Natural killer cell (primary cell): ENCODE measurements around the gene NRG3. TPM values are rescaled to one million over a fixed set of nuclear protein-coding genes. Genes with fewer than 3 reads are reported as not detected.

Source experiments
- ATAC-seq, 3 donors: fragments of 150-1000 bp in 2 of 3; fragments of 200-7000 bp in 1 of 3; cut with Tn5 transposase; 1 replicate in 1 of 3; 2 replicates in 2 of 3; pipeline ENCODE4 v1.10.0; 2021; ENCODE audit warnings: mild to moderate bottlenecking in 2 of 3, moderate library complexity in 2 of 3
- DNase-seq, 2 donors: peaks; one replicate each; pipeline versions ENCODE4 v3.0.0 to v3.0.0-alpha.2; 2013 to 2021; ENCODE audit warnings: mixed read lengths in 1 of 2
- H3K27ac ChIP-seq: one replicate; pipeline ENCODE4 v1.5.1; 2013; ENCODE audit warnings: mild to moderate bottlenecking, low read length
- H3K27me3 ChIP-seq: one replicate; pipeline ENCODE4 v1.6.1; 2013; ENCODE audit warnings: low read length; ENCODE audit not compliant: control insufficient read depth, insufficient read depth
- H3K36me3 ChIP-seq: one replicate; pipeline ENCODE4 v1.6.1; 2013; ENCODE audit warnings: low read length; ENCODE audit not compliant: control insufficient read depth, insufficient read depth
- H3K4me1 ChIP-seq: one replicate; pipeline ENCODE4 v1.6.1; 2013; ENCODE audit warnings: low read length; ENCODE audit not compliant: control insufficient read depth, insufficient read depth
- H3K4me3 ChIP-seq: one replicate; pipeline ENCODE4 v1.5.1; 2013; ENCODE audit warnings: low read length
- H3K9me3 ChIP-seq: one replicate; pipeline ENCODE4 v1.6.1; 2013; ENCODE audit warnings: low read length; ENCODE audit not compliant: control insufficient read depth, insufficient read depth
- H3K27ac Mint-ChIP-seq, 2 donors: one replicate each; pipeline ENCODE4 v1.8.0; 2022; ENCODE audit warnings: mild to moderate bottlenecking in 2 of 2, mixed read lengths in 2 of 2, moderate library complexity in 1 of 2
- H3K27me3 Mint-ChIP-seq, 2 donors: one replicate each; pipeline ENCODE4 v1.8.0; 2022; ENCODE audit warnings: low read depth in 2 of 2, mixed read lengths in 2 of 2
- H3K36me3 Mint-ChIP-seq: one replicate; pipeline ENCODE4 v1.8.0; 2022; ENCODE audit warnings: mixed read lengths
- H3K4me1 Mint-ChIP-seq, 2 donors: one replicate each; pipeline ENCODE4 v1.8.0; 2022; ENCODE audit warnings: mixed read lengths in 2 of 2
- H3K4me3 Mint-ChIP-seq: one replicate; pipeline ENCODE4 v1.8.0; 2022; ENCODE audit warnings: mild to moderate bottlenecking, moderate library complexity, mixed read lengths
- H3K9me3 Mint-ChIP-seq, 2 donors: one replicate each; pipeline ENCODE4 v1.8.0; 2022; ENCODE audit warnings: mixed read lengths in 2 of 2
- WGBS: methylation state at CpG from one replicate; pipeline ENCODE4 v1.1.7; 2013; ENCODE audit warnings: missing lambda C conversion rate; ENCODE audit not compliant: insufficient coverage; 5-methylcytosine and 5-hydroxymethylcytosine counted together
- intact Hi-C: fragments of 100-400 bp; cut with micrococcal nuclease; formaldehyde crosslinking; loops from one replicate; pipeline ENCODE4 v1.14.2; 2022
- total RNA-seq, 4 donors: library from RNA; stranded (reverse); fragments of 120-200 nt in 1 of 4; gene quantifications; one replicate each; pipeline versions ENCODE4 v1.2.3 to v1.2.4, GENCODE V29; 2013 to 2022
- TF ChIP-seq, protein P1 (sequence below): fragments of 200-600 bp; IDR thresholded peaks from one replicate; pipeline ENCODE4 v1.8.0; 2022; ENCODE audit warnings: antibody characterized with exemption

Gene NRG3
- total RNA-seq, 3 donors from 2014 or later (not counting 1 experiment from before 2014, with no cell fraction given) = not detected

GRCh38 chr10:82462910-82463551, 588.0 kb downstream of the NRG3 start:
- Histone ChIP-seq H3K4me1 (no peaks in the 10 kb centered on the region), H3K9me3 (peaks cover 5% of the 10 kb centered on the region), H3K27ac (no peak overlapping the region), H3K27me3 (no peaks in the 10 kb centered on the region), H3K36me3 (no peaks in the 10 kb centered on the region), H3K4me3 (no peak overlapping the region)
- ATAC-seq (no peak), DNase-seq (no peak)
- intact Hi-C loops = no loop called here
- Mint-ChIP-seq H3K4me1 (no peaks in the 10 kb centered on the region), H3K9me3 (peaks cover 21 to 22% of the 10 kb centered on the region in 2 donors), H3K27me3 (no peaks in the 10 kb centered on the region), H3K36me3 (peaks cover 7% of the 10 kb centered on the region), H3K27ac (no peak overlapping the region), H3K4me3 (no peak overlapping the region)
- WGBS = 74% methylated on average over 4 of the region's 4 CpGs
- TF ChIP-seq, protein P1, sequence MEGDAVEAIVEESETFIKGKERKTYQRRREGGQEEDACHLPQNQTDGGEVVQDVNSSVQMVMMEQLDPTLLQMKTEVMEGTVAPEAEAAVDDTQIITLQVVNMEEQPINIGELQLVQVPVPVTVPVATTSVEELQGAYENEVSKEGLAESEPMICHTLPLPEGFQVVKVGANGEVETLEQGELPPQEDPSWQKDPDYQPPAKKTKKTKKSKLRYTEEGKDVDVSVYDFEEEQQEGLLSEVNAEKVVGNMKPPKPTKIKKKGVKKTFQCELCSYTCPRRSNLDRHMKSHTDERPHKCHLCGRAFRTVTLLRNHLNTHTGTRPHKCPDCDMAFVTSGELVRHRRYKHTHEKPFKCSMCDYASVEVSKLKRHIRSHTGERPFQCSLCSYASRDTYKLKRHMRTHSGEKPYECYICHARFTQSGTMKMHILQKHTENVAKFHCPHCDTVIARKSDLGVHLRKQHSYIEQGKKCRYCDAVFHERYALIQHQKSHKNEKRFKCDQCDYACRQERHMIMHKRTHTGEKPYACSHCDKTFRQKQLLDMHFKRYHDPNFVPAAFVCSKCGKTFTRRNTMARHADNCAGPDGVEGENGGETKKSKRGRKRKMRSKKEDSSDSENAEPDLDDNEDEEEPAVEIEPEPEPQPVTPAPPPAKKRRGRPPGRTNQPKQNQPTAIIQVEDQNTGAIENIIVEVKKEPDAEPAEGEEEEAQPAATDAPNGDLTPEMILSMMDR = no peak

GRCh38 chr10:82463614-82464013, 588.6 kb downstream of the NRG3 start:
- 91% methylated on average over 1 of the region's 1 CpG for WGBS
- no peak for ATAC-seq
- intact Hi-C loops = no loop called here

DNA sequence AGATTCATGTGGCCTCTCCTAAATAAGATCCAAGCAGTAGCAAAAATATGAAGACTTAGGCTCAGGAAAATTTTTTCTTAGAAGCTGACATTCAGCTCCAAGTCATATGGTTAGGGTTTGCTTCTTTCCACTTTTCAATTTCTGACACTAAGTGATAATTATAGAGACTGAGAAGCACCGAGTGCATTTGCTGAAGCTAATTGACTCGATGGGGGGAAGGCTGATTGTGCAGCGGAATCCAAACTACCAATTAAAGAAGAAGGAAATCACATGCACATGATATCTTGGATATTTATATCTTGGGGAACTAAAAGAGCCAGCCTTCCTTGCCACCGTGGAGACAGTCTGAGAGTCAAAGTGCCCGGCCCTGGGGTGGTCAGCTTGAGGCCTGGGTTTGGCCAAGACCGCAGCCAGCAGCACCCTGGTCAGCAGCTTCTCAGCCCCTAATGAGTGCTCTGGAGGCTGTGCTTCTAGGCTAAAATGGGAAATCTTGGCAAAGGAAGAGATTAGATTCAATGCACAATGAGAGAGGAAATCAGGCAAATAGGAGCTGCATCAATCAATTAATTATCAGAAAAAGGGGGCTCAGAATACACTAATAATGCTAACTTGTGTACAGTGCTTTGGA, 589.3 kb downstream of the NRG3 start:
- Histone ChIP-seq H3K27ac (no peak overlapping the region), H3K27me3 (no peaks in the 10 kb centered on the region), H3K4me3 (no peak overlapping the region), H3K4me1 (no peaks in the 10 kb centered on the region), H3K9me3 (peaks cover 5% of the 10 kb centered on the region), H3K36me3 (no peaks in the 10 kb centered on the region)
- H3K27me3 Mint-ChIP-seq = no peaks in the 10 kb centered on the region
- no peak for DNase-seq
- no peak overlapping the region for H3K4me3 Mint-ChIP-seq
- H3K27ac Mint-ChIP-seq = no peak overlapping the region
- TF ChIP-seq, protein P1 = no peak
- peaks cover 7% of the 10 kb centered on the region for H3K36me3 Mint-ChIP-seq
- intact Hi-C loops = no loop called here
- no peaks in the 10 kb centered on the region for H3K4me1 Mint-ChIP-seq
- H3K9me3 Mint-ChIP-seq = peaks cover 23 to 24% of the 10 kb centered on the region in 2 donors
- no peak for ATAC-seq
- 74% methylated on average over 6 of the region's 6 CpGs for WGBS

More at GRCh38 chr10:82463614-82464013, 588.6 kb downstream of the NRG3 start:
- TF ChIP-seq, protein P1 = no peak
- Histone ChIP-seq H3K27me3 (no peaks in the 10 kb centered on the region), H3K36me3 (no peaks in the 10 kb centered on the region), H3K27ac (no peak overlapping the region), H3K9me3 (peaks cover 5% of the 10 kb centered on the region), H3K4me1 (no peaks in the 10 kb centered on the region), H3K4me3 (no peak overlapping the region)
- Mint-ChIP-seq H3K9me3 (peaks cover 23 to 24% of the 10 kb centered on the region in 2 donors), H3K36me3 (peaks cover 7% of the 10 kb centered on the region), H3K27me3 (no peaks in the 10 kb centered on the region), H3K27ac (no peak overlapping the region), H3K4me1 (no peaks in the 10 kb centered on the region), H3K4me3 (no peak overlapping the region)
- no peak for DNase-seq
